G401.6 (cell line): ENCODE data around the gene FBXW12.

ENCODE experiments used
- FAIRE-seq: peaks from 2 replicates; lab custom pipeline; 2012; peaks lifted over from hg19 to GRCh38; lab: Jason Lieb, UNC

FBXW12 gene

DNA sequence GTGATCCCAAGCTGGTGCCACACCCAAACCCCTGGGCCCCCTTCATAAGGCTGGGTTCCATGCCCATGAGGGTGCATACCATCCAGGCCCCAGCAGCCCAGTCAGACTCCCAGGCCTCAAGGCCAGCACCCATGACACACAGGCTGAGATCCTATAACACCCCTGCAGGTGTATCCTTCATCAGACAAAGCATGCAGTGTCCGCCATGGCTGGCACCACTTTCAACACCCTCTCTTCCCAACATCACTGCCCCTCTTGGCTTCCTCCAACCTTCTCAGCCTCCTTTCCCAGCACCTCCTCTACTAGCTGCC is 64.4 kb downstream of the FBXW12 start:
- no peak for FAIRE-seq

DNA sequence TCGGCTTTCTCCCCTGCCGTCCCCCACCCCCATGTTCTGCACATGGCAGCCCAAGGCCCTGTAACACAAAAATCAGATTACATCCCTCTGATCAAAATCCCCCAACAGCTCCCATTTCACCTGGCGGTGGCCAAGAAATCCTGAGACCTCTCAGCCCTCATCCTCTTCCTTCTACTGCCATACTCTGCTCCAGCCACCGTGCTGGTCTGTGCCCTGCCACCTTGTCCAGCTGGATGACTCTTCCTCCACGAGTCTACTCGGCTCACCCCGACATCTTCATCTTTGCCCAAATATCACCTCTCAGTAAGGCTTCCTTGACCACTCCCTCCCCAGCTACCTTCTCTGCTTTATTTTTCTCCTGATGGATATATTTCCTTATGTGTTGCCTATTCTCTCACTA is 64.8 kb downstream of the FBXW12 start:
- FAIRE-seq = no peak

GRCh38 chr3:48437812-48438211 is 65.8 kb downstream of the FBXW12 start:
- no peak for FAIRE-seq

DNA sequence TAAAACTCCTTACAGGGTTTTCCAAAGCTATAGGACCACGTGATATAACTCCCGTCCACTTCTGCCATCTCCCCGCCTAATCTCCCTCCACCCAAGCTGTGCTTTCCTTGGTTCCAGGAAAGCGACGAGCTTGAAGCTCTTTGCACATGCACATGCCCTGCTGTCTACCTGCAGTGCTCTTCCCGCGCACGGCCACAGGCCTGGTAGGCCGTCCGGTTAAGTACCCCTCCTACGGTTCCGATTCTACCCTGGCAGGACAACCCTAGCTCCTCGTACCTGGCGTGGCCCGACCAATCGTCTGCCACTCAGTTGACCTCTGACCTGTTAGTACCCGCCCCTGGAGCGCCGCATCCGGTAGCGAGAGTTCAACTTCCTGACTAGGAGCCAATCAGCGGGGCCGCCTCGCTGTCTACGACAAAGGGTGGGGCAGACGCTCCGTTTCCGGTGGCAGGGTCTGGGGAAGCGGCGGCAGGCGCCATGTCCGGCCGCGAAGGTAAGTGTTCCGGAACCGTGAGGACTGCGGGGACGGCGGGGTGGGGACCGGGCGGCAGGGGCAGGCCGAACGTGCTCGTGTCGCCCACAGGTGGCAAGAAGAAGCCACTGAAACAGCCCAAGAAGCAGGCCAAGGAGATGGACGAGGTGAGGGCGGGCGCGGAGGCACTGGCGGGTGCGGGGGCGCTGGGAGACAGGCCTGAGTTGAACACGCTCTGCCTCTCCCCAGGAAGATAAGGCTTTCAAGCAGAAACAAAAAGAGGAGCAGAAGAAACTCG is 68.0 kb downstream of the FBXW12 start, which contains the start of the genes CCDC51 and TMA7:
Gene CCDC51, minus strand, starts transcription at position 300 of the 770 bp plus-strand sequence. CDS start 4,991 bp downstream, outside the sequence.
Gene TMA7, plus strand, starts transcription at position 438 of the 770 bp plus-strand sequence. Its CDS starts 40 bp downstream, at position 478.
- peak; percentile 98 for FAIRE-seq

- no peak for FAIRE-seq
Measured at GRCh38 chr3:48440590-48440958, 68.6 kb downstream of the FBXW12 start.

- FAIRE-seq = no peak
Measured at GRCh38 chr3:48441940-48442339, 69.9 kb downstream of the FBXW12 start.
